ENCODE measurements around the gene DNTTIP2.

GRCh38 chr1:93853940-93854339 lies 25.1 kb downstream of the DNTTIP2 start:
- no peak for TF ChIP-seq EZH2 (IDR thresholded peaks at IDR 0.05; ENCODE audit: insufficient read depth, low read length)
- no peak for TF ChIP-seq CTCF (IDR thresholded peaks at IDR 0.05; ENCODE audit: insufficient read depth, low read depth, low read length)
